HL-60 (cell line): ENCODE results near the gene KCTD11.

Experiments
- DNase-seq, 2 experiments: peaks; one replicate each; pipeline ENCODE4 v3.0.0-alpha.2; 2010 to 2020; ENCODE audit warnings: low read depth in 1 of 2, low spot score in 1 of 2
- H3K27ac ChIP-seq: fragments of 250-450 bp; sonication (Bioruptor Pico); replicated peaks from 2 replicates; pipeline ENCODE4 v1.5.1; 2020; ENCODE audit warnings: mild to moderate bottlenecking, moderate library complexity
- H3K27me3 ChIP-seq: fragments of 250-450 bp; sonication (Bioruptor Pico); 2 replicates; pipeline ENCODE4 v1.5.1; 2021; ENCODE audit warnings: mild to moderate bottlenecking, moderate library complexity; ENCODE audit not compliant: insufficient read depth, poor library complexity, severe bottlenecking
- H3K4me3 ChIP-seq: replicated peaks from 2 replicates; pipeline ENCODE4 v1.5.1; 2011; ENCODE audit warnings: mild to moderate bottlenecking, control low read depth, low read length; ENCODE audit not compliant: insufficient read depth
- GABPA ChIP-seq: IDR thresholded peaks from 2 replicates; pipeline ENCODE4 v1.6.1; 2012; ENCODE audit warnings: low read depth
- POLR2AphosphoS5 ChIP-seq: IDR thresholded peaks from 2 replicates; pipeline ENCODE4 v1.6.1; 2012; ENCODE audit warnings: low read depth
- REST ChIP-seq: IDR thresholded peaks from 2 replicates; pipeline ENCODE4 v1.6.1; 2012; ENCODE audit warnings: low read depth; ENCODE audit not compliant: insufficient replicate concordance
- SPI1 ChIP-seq: IDR thresholded peaks from 2 replicates; pipeline ENCODE4 v1.6.1; 2012; ENCODE audit warnings: low read depth, mild to moderate bottlenecking, borderline replicate concordance
- TF ChIP-seq, protein P1 (sequence below): IDR thresholded peaks from one replicate; pipeline ENCODE4 v1.5.1; 2011; ENCODE audit warnings: low read length, control low read depth, inconsistent platforms; ENCODE audit not compliant: insufficient read depth

The KCTD11 gene

DNA sequence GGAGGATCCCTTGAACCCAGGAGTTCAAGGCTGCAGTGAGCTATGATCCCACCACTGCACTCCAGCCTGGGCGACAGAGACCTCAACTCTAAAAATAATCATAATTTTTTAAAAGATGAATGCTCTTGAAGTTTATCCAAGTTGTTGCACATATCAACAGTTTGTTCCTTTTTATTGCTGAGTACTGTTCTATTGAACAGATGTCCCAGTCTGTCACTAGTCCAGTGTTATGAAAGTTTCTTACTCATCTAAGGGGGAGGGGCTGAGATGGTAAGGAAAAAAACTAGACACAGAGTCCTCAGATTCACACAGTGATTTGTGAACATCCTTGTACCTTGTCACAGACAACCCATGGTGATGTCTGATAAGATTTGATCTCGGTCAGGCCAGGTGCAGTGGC is 11.8 kb upstream of the KCTD11 start:
- TF ChIP-seq POLR2AphosphoS5 (no peak), SPI1 (no peak), GABPA (no peak), REST (no peak)
- TF ChIP-seq, protein P1, sequence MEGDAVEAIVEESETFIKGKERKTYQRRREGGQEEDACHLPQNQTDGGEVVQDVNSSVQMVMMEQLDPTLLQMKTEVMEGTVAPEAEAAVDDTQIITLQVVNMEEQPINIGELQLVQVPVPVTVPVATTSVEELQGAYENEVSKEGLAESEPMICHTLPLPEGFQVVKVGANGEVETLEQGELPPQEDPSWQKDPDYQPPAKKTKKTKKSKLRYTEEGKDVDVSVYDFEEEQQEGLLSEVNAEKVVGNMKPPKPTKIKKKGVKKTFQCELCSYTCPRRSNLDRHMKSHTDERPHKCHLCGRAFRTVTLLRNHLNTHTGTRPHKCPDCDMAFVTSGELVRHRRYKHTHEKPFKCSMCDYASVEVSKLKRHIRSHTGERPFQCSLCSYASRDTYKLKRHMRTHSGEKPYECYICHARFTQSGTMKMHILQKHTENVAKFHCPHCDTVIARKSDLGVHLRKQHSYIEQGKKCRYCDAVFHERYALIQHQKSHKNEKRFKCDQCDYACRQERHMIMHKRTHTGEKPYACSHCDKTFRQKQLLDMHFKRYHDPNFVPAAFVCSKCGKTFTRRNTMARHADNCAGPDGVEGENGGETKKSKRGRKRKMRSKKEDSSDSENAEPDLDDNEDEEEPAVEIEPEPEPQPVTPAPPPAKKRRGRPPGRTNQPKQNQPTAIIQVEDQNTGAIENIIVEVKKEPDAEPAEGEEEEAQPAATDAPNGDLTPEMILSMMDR = no peak
- Histone ChIP-seq H3K27ac (no peak overlapping the region), H3K4me3 (no peak overlapping the region), H3K27me3 (no peaks in the 10 kb centered on the region)
- no peak for DNase-seq

DNA sequence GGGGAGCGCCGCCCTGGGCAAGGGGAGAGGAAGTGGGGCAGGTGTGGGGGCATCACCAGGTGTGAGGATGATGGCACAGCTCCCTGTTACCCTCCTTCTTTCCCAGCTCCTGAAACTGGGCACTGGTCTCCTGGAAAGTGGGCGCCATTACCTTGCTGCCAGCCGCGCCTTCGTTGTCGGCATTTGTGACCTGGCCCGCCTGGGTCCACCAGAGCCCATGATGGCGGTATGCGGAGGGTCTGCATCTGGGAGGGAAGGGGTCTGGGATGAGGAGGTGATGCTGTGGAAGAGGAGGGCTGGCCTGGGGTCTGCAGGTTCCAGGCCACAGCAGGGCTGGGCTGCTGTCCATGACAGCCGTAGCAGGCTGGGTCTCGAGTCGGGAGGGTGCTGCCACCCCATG is 10.1 kb upstream of the KCTD11 start:
- TF ChIP-seq POLR2AphosphoS5 (no peak), GABPA (no peak), REST (no peak), SPI1 (no peak)
- TF ChIP-seq, protein P1 = no peak
- no peak for DNase-seq
- Histone ChIP-seq H3K27me3 (no peaks in the 10 kb centered on the region), H3K27ac (no peak overlapping the region), H3K4me3 (no peak overlapping the region)

DNA sequence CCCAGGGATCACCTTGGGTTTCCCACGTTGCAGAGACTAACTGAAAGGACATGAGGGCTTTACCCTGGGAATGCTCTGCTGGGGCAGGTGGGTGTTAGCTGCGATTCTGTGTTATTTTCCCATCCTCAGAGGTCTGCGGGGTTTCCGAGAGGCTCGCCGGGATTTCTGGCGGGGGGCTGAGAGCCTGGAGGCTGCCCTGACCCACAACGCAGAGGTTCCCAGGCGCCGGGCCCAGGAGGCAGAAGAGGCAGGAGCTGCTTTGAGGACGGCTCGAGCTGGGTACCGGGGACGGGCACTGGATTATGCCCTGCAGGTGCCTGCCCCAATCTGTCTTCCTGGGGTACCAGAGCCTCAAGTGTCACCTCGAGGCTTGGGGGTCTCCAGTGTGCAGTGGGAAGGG is 8.7 kb upstream of the KCTD11 start:
- H3K4me3 ChIP-seq = no peak overlapping the region
- H3K27me3 ChIP-seq = no peaks in the 10 kb centered on the region
- DNase-seq = no peak
- H3K27ac ChIP-seq = no peak overlapping the region
- no peak for TF ChIP-seq POLR2AphosphoS5
- no peak for TF ChIP-seq REST
- no peak for TF ChIP-seq SPI1
- no peak for TF ChIP-seq GABPA
- TF ChIP-seq, protein P1 = no peak
